Endothelial cell of umbilical vein (primary cell): ENCODE results near the gene C16orf90. TPM values are rescaled to one million over a fixed set of nuclear protein-coding genes. Genes with fewer than 3 reads are reported as not detected.

Experiments used
- BruUV-seq: library from RNA; stranded (reverse); fragments of 400-500 nt; replicated peaks from 2 replicates; lab custom pipeline; 2021; lab: Mats Ljungman, UMichigan
- CTCF ChIA-PET: fragments of 300-600, 350-600 bp; sonication (Branson Sonifier 250); formaldehyde crosslinking; loops from one replicate; lab custom pipeline; 2021; ENCODE audit warnings: antibody characterized with exemption, inconsistent platforms; lab: Charles Lee
- POLR2A ChIA-PET: fragments of 300-600, 350-600 bp; sonication (Branson Sonifier 250); formaldehyde crosslinking; loops from one replicate; lab custom pipeline; 2021; ENCODE audit warnings: antibody characterized with exemption, inconsistent platforms; lab: Charles Lee
- DNase-seq: peaks from one replicate; pipeline ENCODE4 v3.0.0-alpha.2; 2011; ENCODE audit warnings: low read depth, low spot score
- FAIRE-seq: peaks from 2 replicates; lab custom pipeline; 2011; peaks lifted over from hg19 to GRCh38; lab: Jason Lieb, UNC
- H2AFZ ChIP-seq: 2 replicates; pipeline ENCODE4 v1.6.0; 2012; ENCODE audit warnings: low read depth, low read length, control low read depth, inconsistent platforms
- H3K27ac ChIP-seq: 2 replicates; pipeline ENCODE4 v1.5.1; 2011; ENCODE audit warnings: low read depth, mild to moderate bottlenecking, control low read depth, low read length, moderate library complexity; ENCODE audit not compliant: insufficient read depth
- H3K27me3 ChIP-seq, 2 experiments: 2 replicates each; pipeline versions ENCODE4 v1.6.0 to v1.6.1; 2011; ENCODE audit warnings: low read length in 2 of 2, mixed read lengths in 1 of 2; ENCODE audit not compliant: control insufficient read depth in 2 of 2, insufficient read depth in 2 of 2
- H3K36me3 ChIP-seq, 2 experiments: 2 replicates in 1 of 2; 3 replicates in 1 of 2; pipeline ENCODE4 v1.5.1; 2011; ENCODE audit warnings: low read length in 2 of 2, mild to moderate bottlenecking in 1 of 2, moderate library complexity in 1 of 2; ENCODE audit not compliant: control insufficient read depth in 2 of 2, insufficient read depth in 2 of 2; ENCODE audit errors: extremely low read depth in 1 of 2
- H3K4me1 ChIP-seq: 3 replicates; pipeline ENCODE4 v1.5.1; 2011; ENCODE audit warnings: mild to moderate bottlenecking, low read length; ENCODE audit not compliant: control insufficient read depth, insufficient read depth; ENCODE audit errors: extremely low read depth
- H3K4me2 ChIP-seq: 2 replicates; pipeline ENCODE4 v1.6.1; 2011; ENCODE audit warnings: low read length, control low read depth, mixed read lengths; ENCODE audit not compliant: insufficient read depth
- H3K4me3 ChIP-seq, 3 experiments: fragments of 200-600 bp in 1 of 3; sonication (generic), shearing (Covaris generic) in 1 of 3; replicated peaks in 1 of 3; 2 replicates each; pipeline ENCODE4 v1.5.1; 2011 to 2016; ENCODE audit warnings: control low read depth in 3 of 3, low read length in 3 of 3, mild to moderate bottlenecking in 2 of 3, inconsistent platforms in 1 of 3, low read depth in 1 of 3, moderate library complexity in 1 of 3; ENCODE audit not compliant: insufficient read depth in 1 of 3
- H3K79me2 ChIP-seq: 2 replicates; pipeline ENCODE4 v1.6.0; 2012; ENCODE audit warnings: low read length, inconsistent platforms; ENCODE audit not compliant: control insufficient read depth, insufficient read depth
- H3K9ac ChIP-seq: replicated peaks from 2 replicates; pipeline ENCODE3; 2011; ENCODE audit warnings: low read length, control low read depth; ENCODE audit not compliant: insufficient read depth; ENCODE audit errors: extremely low read depth
- H3K9me1 ChIP-seq: replicated peaks from 3 replicates; pipeline ENCODE4 v1.6.0; 2011; ENCODE audit warnings: mild to moderate bottlenecking, low read length; ENCODE audit not compliant: control insufficient read depth, insufficient read depth; ENCODE audit errors: extremely low read depth
- H3K9me3 ChIP-seq: replicated peaks from 2 replicates; pipeline ENCODE4 v1.5.1; 2012; ENCODE audit warnings: low read length, inconsistent platforms; ENCODE audit not compliant: control insufficient read depth, insufficient read depth
- H4K20me1 ChIP-seq: replicated peaks from 2 replicates; pipeline ENCODE3; 2011; ENCODE audit warnings: mild to moderate bottlenecking, low read length; ENCODE audit not compliant: control insufficient read depth, insufficient read depth; ENCODE audit errors: extremely low read depth
- CTCF ChIP-seq, 2 donors: IDR thresholded peaks; 1 replicate in 1 of 2; 2 replicates in 1 of 2; pipeline ENCODE4 v1.5.1; 2011; ENCODE audit warnings: low read length in 2 of 2, mild to moderate bottlenecking in 2 of 2, moderate library complexity in 2 of 2, control low read depth in 1 of 2, inconsistent platforms in 1 of 2, low read depth in 1 of 2; ENCODE audit not compliant: insufficient read depth in 1 of 2; ENCODE audit errors: extremely low read depth in 1 of 2
- EZH2 ChIP-seq: IDR thresholded peaks from 2 replicates; pipeline ENCODE4 v1.6.1; 2012; ENCODE audit warnings: borderline replicate concordance, low read depth, mild to moderate bottlenecking, moderate library complexity, low read length, inconsistent platforms; ENCODE audit not compliant: severe bottlenecking
- FOS ChIP-seq: IDR thresholded peaks from 2 replicates; pipeline ENCODE4 v1.6.1; 2011; ENCODE audit warnings: mild to moderate bottlenecking, low read length, moderate library complexity, borderline replicate concordance; ENCODE audit not compliant: insufficient read depth
- GATA2 ChIP-seq: IDR thresholded peaks from 2 replicates; pipeline ENCODE4 v1.7.0; 2011; ENCODE audit warnings: low read depth, mild to moderate bottlenecking, moderate library complexity, mixed read lengths, low read length; ENCODE audit not compliant: insufficient read length, insufficient read depth
- JUN ChIP-seq: IDR thresholded peaks from 2 replicates; pipeline ENCODE4 v1.6.1; 2011; ENCODE audit warnings: borderline replicate concordance, low read depth; ENCODE audit not compliant: insufficient read length, insufficient read depth
- MAX ChIP-seq: IDR thresholded peaks from 2 replicates; pipeline ENCODE4 v1.6.1; 2011; ENCODE audit not compliant: insufficient read depth, insufficient read length
- MYC ChIP-seq: IDR thresholded peaks from one replicate; pipeline ENCODE4 v1.6.1; 2011; ENCODE audit warnings: mild to moderate bottlenecking, low read depth, low read length
- POLR2A ChIP-seq: IDR thresholded peaks from 2 replicates; pipeline ENCODE4 v1.6.1; 2012; ENCODE audit warnings: low read depth, mild to moderate bottlenecking, control low read depth, low read length
- POLR2AphosphoS5 ChIP-seq: IDR thresholded peaks from 2 replicates; pipeline ENCODE4 v1.6.1; 2012; ENCODE audit warnings: low read depth, mild to moderate bottlenecking, control low read depth, low read length, moderate library complexity; ENCODE audit not compliant: insufficient read depth
- dilution Hi-C: fragments of 300-500 bp; cut with MboI; formaldehyde crosslinking; loops from one replicate; pipeline ENCODE4 v1.15.0; 2019; ENCODE audit warnings: low sequenced_read_pairs; ENCODE audit not compliant: extremely low pct_ligation_motif_present
- intact Hi-C: fragments of 100-400 bp; cut with micrococcal nuclease; formaldehyde crosslinking; loops from one replicate; pipeline ENCODE4 v1.10.0; 2022
- polyA plus RNA-seq, 4 experiments: library from polyadenylated mRNA; depleted of rRNA in 3 of 4; stranded (reverse) in 3 of 4; unstranded in 1 of 4; fragments of >200 nt; gene quantifications; 2 replicates each; pipeline versions ENCODE4 v1.2.1 to v1.2.3, GENCODE V29; 2011 to 2012; ENCODE audit warnings: missing spikeins in 1 of 4
- total RNA-seq: library from RNA; stranded (reverse); gene quantifications from 2 replicates; pipeline ENCODE4 v1.2.3, GENCODE V29; 2021

The C16orf90 gene
- total and polyA plus RNA-seq, 2 donors (not counting 3 experiments of a cell fraction or from before 2014, with no cell fraction given), result not detected

- Histone ChIP-seq H3K4me2 (no peak overlapping the region), H3K79me2 (no peaks in the 10 kb centered on the region), H3K27ac (no peak overlapping the region), H3K4me3 (no peak overlapping the region), H3K9ac (no peak overlapping the region), H3K9me1 (no peaks in the 10 kb centered on the region), H2AFZ (no peak overlapping the region), H3K27me3 (no peaks in the 10 kb centered on the region), H3K4me1 (no peaks in the 10 kb centered on the region), H4K20me1 (no peaks in the 10 kb centered on the region), H3K36me3 (peaks cover 0 to 26% of the 10 kb centered on the region in 2 experiments), H3K9me3 (no peaks in the 10 kb centered on the region)
- CTCF ChIA-PET, result no interaction called here
- POLR2A ChIA-PET, result no interaction called here
- FAIRE-seq (no peak), DNase-seq (no peak)
- intact Hi-C loops (no loop called here), dilution Hi-C loops (no loop called here)
- no TSS peak for BruUV-seq
- TF ChIP-seq FOS (no peak), POLR2AphosphoS5 (no peak), GATA2 (no peak), MYC (no peak), CTCF (IDR thresholded peaks at IDR 0.05; ENCODE audit: extremely low read depth in 1 of 2, insufficient read depth in 1 of 2, low read depth in 1 of 2, low read length in 2 of 2) (no peak), MAX (no peak), EZH2 (no peak), POLR2A (no peak), JUN (no peak)
These were observed 33.9 kb upstream of the C16orf90 start for GRCh38 chr16:3529175-3529574.
